Colonic mucosa (tissue), 4 donors: Measurements from ENCODE around the gene ST8SIA6. TPM values are rescaled to one million over a fixed set of nuclear protein-coding genes. Genes with fewer than 3 reads are reported as not detected.

Experiments
- DNase-seq: peaks from one replicate; pipeline ENCODE4 v3.0.0-alpha.2; 2020
- H3K27ac ChIP-seq: fragments of 200-600 bp; one replicate; pipeline ENCODE4 v1.8.0; 2021
- H3K27me3 ChIP-seq: fragments of 200-600 bp; one replicate; pipeline ENCODE4 v1.8.0; 2021
- H3K36me3 ChIP-seq: fragments of 200-600 bp; one replicate; pipeline ENCODE4 v1.8.0; 2021
- H3K4me1 ChIP-seq: fragments of 200-600 bp; one replicate; pipeline ENCODE4 v1.8.0; 2021; ENCODE audit warnings: mild to moderate bottlenecking
- H3K4me3 ChIP-seq: fragments of 200-600 bp; one replicate; pipeline ENCODE4 v1.8.0; 2021
- H3K9ac ChIP-seq, 2 donors: one replicate each; pipeline ENCODE4 v1.7.0; 2013; ENCODE audit warnings: control low read depth in 2 of 2, low read depth in 2 of 2, low read length in 2 of 2
- H3K9me3 ChIP-seq: fragments of 200-600 bp; one replicate; pipeline ENCODE4 v1.8.0; 2021
- CTCF ChIP-seq: fragments of 200-600 bp; IDR thresholded peaks from one replicate; pipeline ENCODE4 v1.8.0; 2022; ENCODE audit warnings: antibody characterized with exemption, mild to moderate bottlenecking
- intact Hi-C: fragments of 100-400 bp; cut with DNase I; formaldehyde crosslinking; loops from one replicate; pipeline ENCODE4 v1.14.1; 2022
- total RNA-seq, 2 donors: library from RNA; stranded (reverse); fragmentation: NEBNext Ultra II Directional in 1 of 2; extraction: Animal tissue kit (Norgen Biotek cat#: 25700) in 1 of 2; gene quantifications; one replicate each; pipeline ENCODE4 v1.2.1, GENCODE V29; 2021
- donor health status: healthy.
- donor health status: DM: no; HTN: no; CAD: no.
- donor health status: DM: no; HTN: no; CAD: no.

The ST8SIA6 gene
- total RNA-seq, 2 donors from 2014 or later: 0.94 to 3.5 TPM

GRCh38 chr10:17476073-17476472, 21.7 kb upstream of the ST8SIA6 start:
- Histone ChIP-seq H3K36me3 (no peaks in the 10 kb centered on the region), H3K27ac (no peak overlapping the region), H3K27me3 (no peaks in the 10 kb centered on the region), H3K4me3 (no peak overlapping the region), H3K9ac (no peak overlapping the region), H3K9me3 (no peaks in the 10 kb centered on the region), H3K4me1 (no peaks in the 10 kb centered on the region)
- no peak for TF ChIP-seq CTCF
- intact Hi-C loops: no loop called here
- no peak for DNase-seq

- Histone ChIP-seq H3K27ac (no peak overlapping the region), H3K4me1 (no peaks in the 10 kb centered on the region), H3K9ac (no peak overlapping the region), H3K36me3 (no peaks in the 10 kb centered on the region), H3K4me3 (no peak overlapping the region), H3K27me3 (no peaks in the 10 kb centered on the region), H3K9me3 (no peaks in the 10 kb centered on the region)
- no peak for TF ChIP-seq CTCF
- no peak for DNase-seq
- intact Hi-C loops: no loop called here
Observed at GRCh38 chr10:17475661-17476060, 21.3 kb upstream of the ST8SIA6 start.

GRCh38 chr10:17474595-17475323, 20.4 kb upstream of the ST8SIA6 start:
- H3K27me3 ChIP-seq: no peaks in the 10 kb centered on the region
- no peaks in the 10 kb centered on the region for H3K4me1 ChIP-seq
- no peaks in the 10 kb centered on the region for H3K9me3 ChIP-seq
- no peak overlapping the region for H3K4me3 ChIP-seq
- no peak for TF ChIP-seq CTCF
- H3K36me3 ChIP-seq: no peaks in the 10 kb centered on the region
- DNase-seq: no peak
- H3K9ac ChIP-seq: no peak overlapping the region
- intact Hi-C loops: no loop called here
- no peak overlapping the region for H3K27ac ChIP-seq

- Histone ChIP-seq H3K9ac (no peak overlapping the region), H3K4me1 (no peaks in the 10 kb centered on the region), H3K27ac (no peak overlapping the region), H3K9me3 (no peaks in the 10 kb centered on the region), H3K4me3 (no peak overlapping the region), H3K27me3 (no peaks in the 10 kb centered on the region), H3K36me3 (no peaks in the 10 kb centered on the region)
- DNase-seq: no peak
- TF ChIP-seq CTCF: no peak
- intact Hi-C loops: no loop called here
Observed at GRCh38 chr10:17473228-17473950, 19.0 kb upstream of the ST8SIA6 start.

- Histone ChIP-seq H3K9me3 (no peaks in the 10 kb centered on the region), H3K4me1 (no peaks in the 10 kb centered on the region), H3K27me3 (no peaks in the 10 kb centered on the region), H3K9ac (no peak overlapping the region), H3K36me3 (no peaks in the 10 kb centered on the region), H3K4me3 (no peak overlapping the region), H3K27ac (no peak overlapping the region)
- no peak for DNase-seq
- intact Hi-C loops: no loop called here
- TF ChIP-seq CTCF: no peak
Observed at GRCh38 chr10:17472481-17473227, 18.3 kb upstream of the ST8SIA6 start.
